GM21423 (cell line): ENCODE results near the gene KCNV2.

ENCODE experiments used
- ATAC-seq: cut with Tn5 transposase; IDR thresholded peaks from one replicate; pipeline ENCODE4 v1.9.1; 2021; ENCODE audit warnings: mild to moderate bottlenecking, moderate library complexity; ENCODE audit not compliant: unreplicated experiment

KCNV2 gene

GRCh38 chr9:2758162-2758897 is 41.0 kb downstream of the KCNV2 start:
- no peak for ATAC-seq

- ATAC-seq = no peak
Observed at GRCh38 chr9:2758898-2759510, 41.7 kb downstream of the KCNV2 start.

- peak; percentile 60 for ATAC-seq
Observed at GRCh38 chr9:2761424-2761823, 44.1 kb downstream of the KCNV2 start.

- peak; percentile 77 for ATAC-seq
Observed at GRCh38 chr9:2764353-2764752, 47.0 kb downstream of the KCNV2 start.

GRCh38 chr9:2765250-2765880 is 48.1 kb downstream of the KCNV2 start:
- no peak for ATAC-seq

- ATAC-seq = no peak
Observed at GRCh38 chr9:2767800-2768677, 50.7 kb downstream of the KCNV2 start.

- ATAC-seq = no peak
Observed at GRCh38 chr9:2771087-2771486, 53.8 kb downstream of the KCNV2 start.

- ATAC-seq = no peak
Observed at GRCh38 chr9:2771661-2772060, 54.4 kb downstream of the KCNV2 start.

GRCh38 chr9:2777454-2777853 is 60.1 kb downstream of the KCNV2 start:
- ATAC-seq = no peak

- ATAC-seq = no peak
Observed at GRCh38 chr9:2778816-2779215, 61.5 kb downstream of the KCNV2 start.
